WI38 (cell line): ENCODE data around the gene NTSR1.

Experiments
- H3K4me3 ChIP-seq: 2 replicates; pipeline ENCODE4 v1.5.1; 2011; ENCODE audit warnings: low read depth, mild to moderate bottlenecking, control low read depth, low read length
- TF ChIP-seq, protein P1 (sequence below): IDR thresholded peaks from 2 replicates; pipeline ENCODE4 v1.5.1; 2012; ENCODE audit warnings: low read depth, mild to moderate bottlenecking, control low read depth, low read length

The NTSR1 gene

DNA sequence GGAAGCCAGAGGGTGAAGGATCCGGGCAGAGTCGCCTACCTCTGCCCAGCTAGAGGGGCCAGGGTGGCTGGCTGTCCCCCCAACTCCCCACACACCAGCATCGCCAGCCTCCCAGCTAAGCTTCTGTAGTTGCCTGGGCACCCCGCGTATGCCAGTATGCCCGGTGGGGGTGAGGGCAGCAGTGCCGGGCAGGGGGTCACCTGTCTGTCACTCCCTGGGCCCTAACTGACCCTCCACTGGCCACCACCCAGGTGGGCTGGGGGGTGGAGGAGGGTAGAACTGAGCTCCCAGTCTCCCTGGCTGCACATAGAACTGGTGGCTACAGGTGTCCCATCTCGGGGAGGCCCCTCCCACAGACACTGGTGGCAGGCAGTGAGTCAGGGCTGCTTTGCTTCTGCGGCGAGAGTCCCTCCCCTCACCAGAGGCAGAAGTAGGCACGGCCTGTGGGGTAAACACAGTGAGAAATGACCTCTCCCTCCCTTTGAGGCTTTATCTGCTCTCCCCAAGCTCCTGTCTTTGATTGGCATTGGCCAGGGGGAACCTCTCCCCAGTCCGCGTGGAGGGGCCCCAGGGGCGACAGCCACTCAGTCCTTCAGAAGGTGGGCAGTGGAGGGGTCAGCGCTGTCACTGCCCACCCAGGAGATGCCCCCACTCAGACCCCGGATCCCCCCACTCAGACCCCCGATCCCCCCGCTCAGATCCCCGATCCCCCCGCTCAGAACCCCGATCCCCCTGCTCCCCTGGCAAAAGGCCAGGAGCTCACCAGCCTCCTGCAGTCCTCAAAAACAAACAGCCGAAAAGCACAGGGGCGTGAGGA lies 2.5 kb downstream of the NTSR1 start:
- TF ChIP-seq, protein P1, sequence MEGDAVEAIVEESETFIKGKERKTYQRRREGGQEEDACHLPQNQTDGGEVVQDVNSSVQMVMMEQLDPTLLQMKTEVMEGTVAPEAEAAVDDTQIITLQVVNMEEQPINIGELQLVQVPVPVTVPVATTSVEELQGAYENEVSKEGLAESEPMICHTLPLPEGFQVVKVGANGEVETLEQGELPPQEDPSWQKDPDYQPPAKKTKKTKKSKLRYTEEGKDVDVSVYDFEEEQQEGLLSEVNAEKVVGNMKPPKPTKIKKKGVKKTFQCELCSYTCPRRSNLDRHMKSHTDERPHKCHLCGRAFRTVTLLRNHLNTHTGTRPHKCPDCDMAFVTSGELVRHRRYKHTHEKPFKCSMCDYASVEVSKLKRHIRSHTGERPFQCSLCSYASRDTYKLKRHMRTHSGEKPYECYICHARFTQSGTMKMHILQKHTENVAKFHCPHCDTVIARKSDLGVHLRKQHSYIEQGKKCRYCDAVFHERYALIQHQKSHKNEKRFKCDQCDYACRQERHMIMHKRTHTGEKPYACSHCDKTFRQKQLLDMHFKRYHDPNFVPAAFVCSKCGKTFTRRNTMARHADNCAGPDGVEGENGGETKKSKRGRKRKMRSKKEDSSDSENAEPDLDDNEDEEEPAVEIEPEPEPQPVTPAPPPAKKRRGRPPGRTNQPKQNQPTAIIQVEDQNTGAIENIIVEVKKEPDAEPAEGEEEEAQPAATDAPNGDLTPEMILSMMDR = no peak
- H3K4me3 ChIP-seq = no peak overlapping the region

DNA sequence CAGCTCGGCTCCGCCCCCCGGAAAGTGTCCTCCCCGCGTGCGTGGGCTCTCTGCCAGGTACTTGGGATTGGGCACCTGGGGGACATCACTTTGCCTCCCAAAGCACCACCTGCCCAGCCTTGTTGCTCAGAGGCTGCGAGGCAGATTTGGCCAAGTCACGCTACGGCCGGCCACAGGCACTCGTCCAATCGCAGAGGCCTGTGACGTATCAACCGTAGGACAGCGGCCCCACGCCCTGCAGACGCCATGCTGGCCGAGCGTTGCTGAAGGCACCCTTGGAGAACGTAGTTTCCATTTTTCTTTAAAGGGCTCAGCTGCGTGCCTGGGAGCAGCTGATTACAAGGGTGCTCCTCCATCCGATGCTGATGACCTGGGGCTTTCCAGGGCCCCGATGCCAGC lies 3.1 kb downstream of the NTSR1 start:
- H3K4me3 ChIP-seq = no peak overlapping the region
- TF ChIP-seq, protein P1 = no peak

DNA sequence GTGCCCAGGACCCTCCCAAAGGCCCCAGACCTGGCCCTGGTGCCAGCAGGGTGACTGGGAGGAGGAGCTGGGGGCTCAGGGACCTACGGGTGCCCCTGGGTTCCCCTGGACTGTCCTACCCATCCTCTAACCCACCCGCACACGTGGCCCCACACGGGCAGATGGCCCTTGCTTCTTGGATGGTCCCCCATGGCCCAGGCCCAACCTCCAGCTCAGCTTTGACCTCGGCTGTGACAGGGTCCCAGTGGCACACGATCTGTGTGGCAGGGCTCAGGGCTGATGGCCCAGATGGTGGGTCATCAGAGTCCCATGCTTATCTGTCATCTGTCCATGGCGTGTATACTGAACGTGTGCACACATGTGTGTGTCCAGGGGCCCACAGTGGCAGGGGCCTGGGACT lies 4.0 kb downstream of the NTSR1 start:
- TF ChIP-seq, protein P1 = no peak
- no peak overlapping the region for H3K4me3 ChIP-seq

DNA sequence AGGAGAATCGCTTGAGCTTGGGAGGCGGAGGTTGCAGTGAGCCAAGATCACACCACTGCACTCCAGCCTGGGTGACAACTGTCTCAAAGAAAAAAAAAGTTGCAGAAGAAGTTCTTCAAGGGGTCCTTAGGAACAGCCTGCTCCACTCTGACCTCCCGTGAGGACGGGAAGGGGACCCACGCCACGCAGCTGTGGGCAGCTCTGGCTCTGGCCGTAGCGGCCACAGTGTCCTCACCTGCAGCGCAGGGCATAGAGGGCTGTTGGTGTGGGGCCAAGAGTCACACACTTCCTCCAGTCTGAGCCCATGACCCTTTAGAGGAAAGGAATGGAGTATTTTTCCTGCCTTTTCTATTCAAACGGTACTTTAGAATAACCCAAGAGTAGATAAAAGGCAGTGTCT lies 5.4 kb downstream of the NTSR1 start:
- TF ChIP-seq, protein P1 = no peak
- no peak overlapping the region for H3K4me3 ChIP-seq

DNA sequence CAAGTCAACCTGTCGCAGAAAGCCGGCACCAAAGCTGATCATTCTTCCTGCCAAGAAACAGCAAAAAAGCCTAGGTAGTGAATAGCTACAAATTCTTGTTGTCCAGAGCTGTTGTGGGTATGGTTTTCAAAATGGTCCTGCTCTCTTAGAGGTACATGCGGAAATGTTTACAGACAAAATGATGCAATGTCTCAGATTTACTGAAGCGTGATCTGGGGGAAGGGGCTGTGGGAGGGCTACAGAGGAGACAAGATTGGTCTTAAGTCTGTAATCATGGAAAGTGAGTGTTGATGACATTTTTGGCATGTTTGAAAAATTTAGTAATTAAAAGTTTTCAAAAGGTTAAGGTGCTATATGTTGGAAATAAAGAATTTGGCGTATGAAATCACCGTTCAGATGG lies 6.2 kb downstream of the NTSR1 start:
- no peak overlapping the region for H3K4me3 ChIP-seq
- TF ChIP-seq, protein P1 = no peak

DNA sequence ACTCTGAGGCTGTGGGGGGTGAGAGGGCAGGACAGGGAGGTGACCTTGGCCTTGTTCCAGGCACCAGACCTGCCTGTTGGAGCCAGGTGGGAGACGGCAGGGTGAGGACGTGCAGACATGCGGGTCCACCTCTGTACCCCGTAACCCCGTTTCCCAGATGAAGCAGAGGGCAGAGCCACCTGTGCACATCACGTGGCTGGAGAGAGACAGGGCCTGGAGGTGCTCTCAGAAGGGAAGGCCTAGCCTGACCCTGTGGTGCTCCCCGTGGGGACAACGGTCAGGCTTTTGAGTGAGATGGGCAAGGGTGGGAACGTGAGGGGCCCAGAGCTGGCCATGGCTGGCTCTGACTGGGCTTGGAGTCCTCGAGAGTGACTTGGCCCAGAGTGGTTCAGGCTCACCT lies 6.6 kb downstream of the NTSR1 start:
- no peak overlapping the region for H3K4me3 ChIP-seq
- TF ChIP-seq, protein P1 = no peak

DNA sequence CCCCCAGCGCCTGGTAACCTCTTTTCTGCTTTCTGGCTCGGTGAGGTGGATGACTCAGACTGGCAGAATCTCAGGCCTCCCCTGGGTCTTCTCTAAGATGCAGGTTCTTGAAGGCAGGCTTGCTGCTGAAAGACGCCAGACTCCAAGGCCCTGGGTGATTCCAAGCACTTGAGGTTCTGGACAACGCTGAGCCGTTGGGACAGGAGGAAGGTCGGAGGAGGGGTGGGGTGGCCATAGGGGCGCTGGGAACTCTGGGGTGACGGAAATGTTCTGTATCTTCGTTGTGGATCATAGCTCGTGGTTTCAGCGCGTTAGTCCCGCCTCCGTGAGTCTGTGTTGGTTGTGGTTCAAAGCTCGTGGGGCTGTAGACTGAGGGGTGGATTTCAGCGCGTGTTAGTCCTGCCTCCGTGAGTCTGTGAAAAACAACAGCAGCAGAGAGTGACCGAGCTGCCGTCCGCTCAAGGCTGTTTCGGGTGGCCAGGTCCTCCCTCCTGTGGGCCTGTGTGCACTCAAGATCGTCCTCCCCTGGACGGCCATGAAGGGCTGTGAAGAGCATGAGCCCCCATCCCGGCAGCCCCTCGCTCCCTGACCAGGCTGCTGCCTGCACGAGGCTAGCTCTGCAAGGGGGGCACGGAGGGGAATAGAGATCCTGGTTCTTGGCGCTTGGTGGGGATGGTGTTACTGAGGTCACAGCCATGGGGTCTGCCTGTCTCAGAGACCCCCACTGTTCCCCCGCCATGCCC lies 7.7 kb downstream of the NTSR1 start:
- no peak overlapping the region for H3K4me3 ChIP-seq
- TF ChIP-seq, protein P1 = no peak
